Prostate gland (tissue), 2 donors: ENCODE measurements around the gene CCDC73. TPM values are rescaled to one million over a fixed set of nuclear protein-coding genes. Genes with fewer than 3 reads are reported as not detected.
"Not testable (repeated sequence)": the region's sequence is repeated elsewhere in the genome, so short reads cannot be mapped to it uniquely, and the experiment has no call there.

ENCODE experiments used
- DNase-seq: peaks from one replicate; pipeline ENCODE4 v3.0.0-alpha.2; 2019; ENCODE audit warnings: low spot score
- H3K27ac ChIP-seq, 2 donors: fragments of 200-600 bp; sonication (generic); 2 replicates each; pipeline ENCODE4 v1.5.1; 2017 to 2019
- H3K27me3 ChIP-seq: fragments of 200-600 bp; sonication (generic); replicated peaks from 2 replicates; pipeline ENCODE4 v1.5.1; 2019; ENCODE audit not compliant: insufficient read depth
- H3K36me3 ChIP-seq, 2 donors: fragments of 200-600 bp; sonication (generic); 1 replicate in 1 of 2; 2 replicates in 1 of 2; pipeline versions ENCODE4 v1.5.1 to v1.8.1; 2017 to 2019
- H3K4me1 ChIP-seq: fragments of 200-600 bp; sonication (generic); replicated peaks from 2 replicates; pipeline ENCODE4 v1.5.1; 2019
- H3K4me3 ChIP-seq, 2 donors: fragments of 200-600 bp; sonication (generic); 2 replicates each; pipeline ENCODE4 v1.5.1; 2017 to 2019
- H3K9me3 ChIP-seq: fragments of 200-600 bp; sonication (generic); 2 replicates; pipeline ENCODE4 v1.5.1; 2017
- POLR2A ChIP-seq: fragments of 450-650 bp; IDR thresholded peaks from one replicate; pipeline ENCODE4 v1.6.1; 2016; ENCODE audit warnings: antibody characterized with exemption, mild to moderate bottlenecking
- POLR2AphosphoS5 ChIP-seq: sonication (generic); formaldehyde crosslinking; IDR thresholded peaks from one replicate; pipeline ENCODE4 v1.6.1; 2017; ENCODE audit warnings: antibody characterized with exemption
- WGBS: methylation state at CpG from one replicate; pipeline ENCODE4 v1.1.5; 2018; 5-methylcytosine and 5-hydroxymethylcytosine counted together
- intact Hi-C: fragments of 100-400 bp; cut with DNase I; formaldehyde crosslinking; loops from one replicate; pipeline ENCODE4 v1.14.2; 2022
- total RNA-seq, 2 donors: library from RNA; depleted of rRNA; stranded (reverse); fragments of >200 nt; gene quantifications; one replicate each; pipeline ENCODE4 v1.1.0, GENCODE V29; 2016
- TF ChIP-seq, protein P1 (sequence below), 4 experiments: fragments of 200-600 bp in 2 of 4; fragments of 450-650 bp in 2 of 4; sonication (generic) in 2 of 4; IDR thresholded peaks; 1 replicate in 3 of 4; 2 replicates in 1 of 4; pipeline ENCODE4 v1.5.1; 2016 to 2019; ENCODE audit warnings: antibody characterized with exemption in 4 of 4, mild to moderate bottlenecking in 2 of 4, moderate library complexity in 2 of 4

Gene CCDC73
- total RNA-seq, 2 donors from 2014 or later, result 0.09 to 2.7 TPM

GRCh38 chr11:32722255-32722654, 72.2 kb downstream of the CCDC73 start:
- H3K4me3 ChIP-seq, result no peak overlapping the region

DNA sequence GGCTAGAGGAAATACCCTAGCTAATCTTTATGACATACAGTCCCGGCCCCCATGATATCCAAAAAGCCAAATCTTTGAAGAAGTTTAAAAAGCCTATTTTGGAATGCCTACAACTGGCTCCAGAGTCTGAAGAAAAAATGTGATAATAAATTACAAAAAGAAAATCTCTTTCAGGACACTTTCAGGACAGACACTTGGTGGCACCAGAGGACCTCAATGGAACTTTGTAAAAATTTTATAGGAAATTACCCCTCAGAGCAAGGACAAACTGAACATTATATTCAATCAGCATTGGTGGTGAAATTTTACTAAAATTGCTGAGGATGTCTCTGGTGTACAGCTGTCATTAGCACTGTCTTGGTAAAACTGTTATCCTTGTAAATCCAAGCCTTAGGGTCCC, 81.0 kb downstream of the CCDC73 start:
- intact Hi-C loops, result no loop called here

More at GRCh38 chr11:32722255-32722654, 72.2 kb downstream of the CCDC73 start:
- no peak for DNase-seq
- no peaks in the 10 kb centered on the region for H3K4me1 ChIP-seq
- no peak overlapping the region for H3K27ac ChIP-seq
- H3K36me3 ChIP-seq, result no peaks in the 10 kb centered on the region
- H3K27me3 ChIP-seq, result no peaks in the 10 kb centered on the region
- intact Hi-C loops, result no loop called here
- no peaks in the 10 kb centered on the region for H3K9me3 ChIP-seq
- TF ChIP-seq POLR2A (no peak), POLR2AphosphoS5 (no peak)
- TF ChIP-seq, protein P1, sequence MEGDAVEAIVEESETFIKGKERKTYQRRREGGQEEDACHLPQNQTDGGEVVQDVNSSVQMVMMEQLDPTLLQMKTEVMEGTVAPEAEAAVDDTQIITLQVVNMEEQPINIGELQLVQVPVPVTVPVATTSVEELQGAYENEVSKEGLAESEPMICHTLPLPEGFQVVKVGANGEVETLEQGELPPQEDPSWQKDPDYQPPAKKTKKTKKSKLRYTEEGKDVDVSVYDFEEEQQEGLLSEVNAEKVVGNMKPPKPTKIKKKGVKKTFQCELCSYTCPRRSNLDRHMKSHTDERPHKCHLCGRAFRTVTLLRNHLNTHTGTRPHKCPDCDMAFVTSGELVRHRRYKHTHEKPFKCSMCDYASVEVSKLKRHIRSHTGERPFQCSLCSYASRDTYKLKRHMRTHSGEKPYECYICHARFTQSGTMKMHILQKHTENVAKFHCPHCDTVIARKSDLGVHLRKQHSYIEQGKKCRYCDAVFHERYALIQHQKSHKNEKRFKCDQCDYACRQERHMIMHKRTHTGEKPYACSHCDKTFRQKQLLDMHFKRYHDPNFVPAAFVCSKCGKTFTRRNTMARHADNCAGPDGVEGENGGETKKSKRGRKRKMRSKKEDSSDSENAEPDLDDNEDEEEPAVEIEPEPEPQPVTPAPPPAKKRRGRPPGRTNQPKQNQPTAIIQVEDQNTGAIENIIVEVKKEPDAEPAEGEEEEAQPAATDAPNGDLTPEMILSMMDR (IDR thresholded peaks at IDR 0.05), result no peak

GRCh38 chr11:32708978-32709377, 85.5 kb downstream of the CCDC73 start:
- H3K27me3 ChIP-seq, H3K4me3 ChIP-seq, intact Hi-C loops, H3K4me1 ChIP-seq, DNase-seq, H3K36me3 ChIP-seq, H3K27ac ChIP-seq, H3K9me3 ChIP-seq: not testable (repeated sequence)
- WGBS, result 73% methylated on average over 3 of the region's 3 CpGs

More for the DNA sequence above, 81.0 kb downstream of the CCDC73 start:
- Histone ChIP-seq H3K27me3 (no peaks in the 10 kb centered on the region), H3K4me1 (no peaks in the 10 kb centered on the region), H3K4me3 (no peak overlapping the region), H3K36me3 (no peaks in the 10 kb centered on the region), H3K27ac (no peak overlapping the region), H3K9me3 (no peaks in the 10 kb centered on the region)
- DNase-seq, result no peak
- WGBS, result 15% methylated on average over 1 of the region's 1 CpG
- TF ChIP-seq, protein P1 (IDR thresholded peaks at IDR 0.05), result no peak
- TF ChIP-seq POLR2A (no peak), POLR2AphosphoS5 (no peak)

DNA sequence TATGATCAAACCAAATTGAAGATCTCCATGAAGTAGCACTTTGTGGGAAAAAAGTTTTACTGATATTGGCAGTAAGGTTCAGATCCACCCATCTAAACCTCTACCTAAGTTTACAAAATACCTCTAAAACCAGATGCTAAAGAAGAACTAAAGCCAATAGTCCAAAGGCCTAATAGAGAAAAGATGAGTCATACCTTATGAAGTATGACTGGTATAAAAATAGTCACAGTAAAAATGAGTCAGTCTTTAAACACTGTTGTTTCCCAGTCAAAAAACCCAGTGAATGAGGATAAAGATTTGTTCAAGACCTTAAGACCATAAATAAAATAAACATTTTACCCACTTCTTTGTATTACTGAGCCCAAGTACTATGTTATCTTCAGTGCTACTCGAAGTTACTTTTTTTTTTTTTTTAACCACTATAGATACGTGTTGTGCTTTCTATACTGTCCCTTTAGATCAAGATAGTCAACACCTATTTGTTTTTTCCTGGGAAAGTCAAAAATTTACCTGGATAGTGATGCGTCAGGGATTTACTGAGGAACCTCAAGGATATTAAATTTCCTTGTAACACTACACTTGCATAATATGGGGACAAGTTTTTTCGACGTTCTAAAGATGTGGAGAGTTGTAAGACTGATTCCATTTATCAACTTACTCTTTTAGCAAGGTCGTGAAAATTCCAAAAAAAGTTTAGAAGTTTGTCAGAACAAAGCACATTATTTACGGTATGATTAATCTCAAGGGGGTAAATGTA, 87.3 kb downstream of the CCDC73 start:
- TF ChIP-seq, protein P1 (IDR thresholded peaks at IDR 0.05), result no peak
- TF ChIP-seq POLR2AphosphoS5, result no peak
- TF ChIP-seq POLR2A, result no peak
- Histone ChIP-seq H3K27ac (no peak overlapping the region), H3K4me1 (no peaks in the 10 kb centered on the region), H3K36me3 (no peaks in the 10 kb centered on the region), H3K27me3 (no peaks in the 10 kb centered on the region), H3K9me3 (no peaks in the 10 kb centered on the region), H3K4me3 (no peak overlapping the region)
- intact Hi-C loops, result no loop called here
- DNase-seq, result no peak
- WGBS, result 36% methylated on average over 7 of the region's 7 CpGs

GRCh38 chr11:32705309-32706033, 89.0 kb downstream of the CCDC73 start:
- no peaks in the 10 kb centered on the region for H3K4me1 ChIP-seq
- no peaks in the 10 kb centered on the region for H3K36me3 ChIP-seq
- H3K9me3 ChIP-seq, result no peaks in the 10 kb centered on the region
- no peaks in the 10 kb centered on the region for H3K27me3 ChIP-seq
- no peak overlapping the region for H3K4me3 ChIP-seq
- DNase-seq, result no peak
- TF ChIP-seq POLR2A (no peak), POLR2AphosphoS5 (no peak)
- TF ChIP-seq, protein P1 (IDR thresholded peaks at IDR 0.05), result no peak
- H3K27ac ChIP-seq, result no peak overlapping the region
- 81% methylated on average over 12 of the region's 12 CpGs for WGBS
- intact Hi-C loops, result no loop called here
